ENCODE measurements around the gene PCDHA1. TPM values are rescaled to one million over a fixed set of nuclear protein-coding genes. Genes with fewer than 3 reads are reported as not detected.

The PCDHA1 gene
- polyA plus RNA-seq, 1 donor (not counting 4 experiments of a cell fraction or from before 2014, with no cell fraction given), result 0.03 TPM

- TF ChIP-seq, protein P1, sequence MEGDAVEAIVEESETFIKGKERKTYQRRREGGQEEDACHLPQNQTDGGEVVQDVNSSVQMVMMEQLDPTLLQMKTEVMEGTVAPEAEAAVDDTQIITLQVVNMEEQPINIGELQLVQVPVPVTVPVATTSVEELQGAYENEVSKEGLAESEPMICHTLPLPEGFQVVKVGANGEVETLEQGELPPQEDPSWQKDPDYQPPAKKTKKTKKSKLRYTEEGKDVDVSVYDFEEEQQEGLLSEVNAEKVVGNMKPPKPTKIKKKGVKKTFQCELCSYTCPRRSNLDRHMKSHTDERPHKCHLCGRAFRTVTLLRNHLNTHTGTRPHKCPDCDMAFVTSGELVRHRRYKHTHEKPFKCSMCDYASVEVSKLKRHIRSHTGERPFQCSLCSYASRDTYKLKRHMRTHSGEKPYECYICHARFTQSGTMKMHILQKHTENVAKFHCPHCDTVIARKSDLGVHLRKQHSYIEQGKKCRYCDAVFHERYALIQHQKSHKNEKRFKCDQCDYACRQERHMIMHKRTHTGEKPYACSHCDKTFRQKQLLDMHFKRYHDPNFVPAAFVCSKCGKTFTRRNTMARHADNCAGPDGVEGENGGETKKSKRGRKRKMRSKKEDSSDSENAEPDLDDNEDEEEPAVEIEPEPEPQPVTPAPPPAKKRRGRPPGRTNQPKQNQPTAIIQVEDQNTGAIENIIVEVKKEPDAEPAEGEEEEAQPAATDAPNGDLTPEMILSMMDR (optimal IDR thresholded peaks at IDR 0.05 in 1 of 3, IDR thresholded peaks at IDR 0.05 in 1 of 3, conservative IDR thresholded peaks at IDR 0.05 in 1 of 3; ENCODE audit: extremely low read depth in 1 of 3, insufficient read depth in 2 of 3, low read length in 3 of 3), result no peak
- no peak for TF ChIP-seq EZH2 (IDR thresholded peaks at IDR 0.05; ENCODE audit: low read length)
- dilution Hi-C loops (cut with MboI; ENCODE audit: extremely low pct_ligation_motif_present, low sequenced_read_pairs), result no loop called here
- no peaks in the 10 kb centered on the region for H3K9me3 ChIP-seq (ENCODE audit: control insufficient read depth, low read depth, low read length)
- no peaks in the 10 kb centered on the region for H4K20me1 ChIP-seq (ENCODE audit: control insufficient read depth, extremely low read depth, insufficient read depth, low read length)
- DNase-seq (ENCODE audit: low read depth, low spot score), result no peak
- H3K27me3 ChIP-seq (ENCODE audit: control insufficient read depth, extremely low read depth, insufficient read depth, low read length), result no peaks in the 10 kb centered on the region
- no peak overlapping the region for H3K9ac ChIP-seq (ENCODE audit: control insufficient read depth, extremely low read depth, insufficient read depth, low read length)
- H3K79me2 ChIP-seq (ENCODE audit: control insufficient read depth, insufficient read depth, low read length), result no peaks in the 10 kb centered on the region
- no peak overlapping the region for H2AFZ ChIP-seq (ENCODE audit: control insufficient read depth, low read length)
- FAIRE-seq, result peak; percentile 29
- no peak overlapping the region for H3K4me2 ChIP-seq (ENCODE audit: control insufficient read depth, extremely low read depth, insufficient read depth, low read depth, low read length)
- no peaks in the 10 kb centered on the region for H3K4me1 ChIP-seq (ENCODE audit: control insufficient read depth, extremely low read depth, insufficient read depth, low read length)
- H3K4me3 ChIP-seq (ENCODE audit: control insufficient read depth in 2 of 3, extremely low read depth in 1 of 3, insufficient read depth in 2 of 3, low read depth in 1 of 3, low read length in 3 of 3), result no peak overlapping the region
- no peak overlapping the region for H3K27ac ChIP-seq (ENCODE audit: control insufficient read depth, insufficient read depth, low read length)
- no peaks in the 10 kb centered on the region for H3K9me1 ChIP-seq (ENCODE audit: control insufficient read depth, extremely low read depth, insufficient read depth, low read length)
- no peaks in the 10 kb centered on the region for H3K36me3 ChIP-seq (ENCODE audit: control insufficient read depth in 2 of 2, extremely low read depth in 1 of 2, insufficient read depth in 2 of 2, low read length in 2 of 2)
These were observed 191.1 kb downstream of the PCDHA1 start for GRCh38 chr5:140977003-140977402.

GRCh38 chr5:140978260-140978659 is 192.3 kb downstream of the PCDHA1 start:
- no peaks in the 10 kb centered on the region for H3K79me2 ChIP-seq (ENCODE audit: control insufficient read depth, insufficient read depth, low read length)
- H3K27me3 ChIP-seq (ENCODE audit: control insufficient read depth, extremely low read depth, insufficient read depth, low read length), result no peaks in the 10 kb centered on the region
- no peaks in the 10 kb centered on the region for H3K4me1 ChIP-seq (ENCODE audit: control insufficient read depth, extremely low read depth, insufficient read depth, low read length)
- no peaks in the 10 kb centered on the region for H3K9me1 ChIP-seq (ENCODE audit: control insufficient read depth, extremely low read depth, insufficient read depth, low read length)
- no peak overlapping the region for H3K27ac ChIP-seq (ENCODE audit: control insufficient read depth, insufficient read depth, low read length)
- H3K4me2 ChIP-seq (ENCODE audit: control insufficient read depth, extremely low read depth, insufficient read depth, low read depth, low read length), result no peak overlapping the region
- no peak overlapping the region for H3K9ac ChIP-seq (ENCODE audit: control insufficient read depth, extremely low read depth, insufficient read depth, low read length)
- no peaks in the 10 kb centered on the region for H4K20me1 ChIP-seq (ENCODE audit: control insufficient read depth, extremely low read depth, insufficient read depth, low read length)
- H3K9me3 ChIP-seq (ENCODE audit: control insufficient read depth, low read depth, low read length), result no peaks in the 10 kb centered on the region
- no peak for FAIRE-seq
- dilution Hi-C loops (cut with MboI; ENCODE audit: extremely low pct_ligation_motif_present, low sequenced_read_pairs), result no loop called here
- DNase-seq (ENCODE audit: low read depth, low spot score), result no peak
- H2AFZ ChIP-seq (ENCODE audit: control insufficient read depth, low read length), result no peak overlapping the region
- no peaks in the 10 kb centered on the region for H3K36me3 ChIP-seq (ENCODE audit: control insufficient read depth in 2 of 2, extremely low read depth in 1 of 2, insufficient read depth in 2 of 2, low read length in 2 of 2)
- no peak overlapping the region for H3K4me3 ChIP-seq (ENCODE audit: control insufficient read depth in 2 of 3, extremely low read depth in 1 of 3, insufficient read depth in 2 of 3, low read depth in 1 of 3, low read length in 3 of 3)
- no peak for TF ChIP-seq EZH2 (IDR thresholded peaks at IDR 0.05; ENCODE audit: low read length)
- TF ChIP-seq, protein P1 (optimal IDR thresholded peaks at IDR 0.05 in 1 of 3, IDR thresholded peaks at IDR 0.05 in 1 of 3, conservative IDR thresholded peaks at IDR 0.05 in 1 of 3; ENCODE audit: extremely low read depth in 1 of 3, insufficient read depth in 2 of 3, low read length in 3 of 3), result no peak
